HepG2 (cell line): ENCODE data around the gene ZKSCAN4. TPM values are rescaled to one million over a fixed set of nuclear protein-coding genes. Genes with fewer than 3 reads are reported as not detected.

Experiments
- CENPT ChIP-seq: sonication (generic); formaldehyde crosslinking; IDR thresholded peaks from 2 replicates; pipeline ENCODE4 v1.8.0; 2022; ENCODE audit warnings: low read depth, mild to moderate bottlenecking, moderate library complexity, missing genetic modification reagents
- HNF4G ChIP-seq, 2 experiments: sonication (generic) in 1 of 2; formaldehyde crosslinking in 1 of 2; IDR thresholded peaks; 2 replicates each; pipeline versions ENCODE4 v1.4.0 to v1.6.1; 2011 to 2020; ENCODE audit warnings: borderline replicate concordance in 2 of 2, low read depth in 2 of 2, mild to moderate bottlenecking in 2 of 2, low read length in 1 of 2, missing genetic modification reagents in 1 of 2, moderate library complexity in 1 of 2
- MIXL1 ChIP-seq: IDR thresholded peaks from 2 replicates; pipeline ENCODE4 v1.6.1; 2016
- NBN ChIP-seq: fragments of 450-650 bp; conservative IDR thresholded peaks from 2 replicates; pipeline ENCODE4 v1.6.1; 2017
- RARA ChIP-seq: IDR thresholded peaks from 2 replicates; pipeline ENCODE4 v1.6.1; 2016; ENCODE audit warnings: missing genetic modification reagents, missing compliant biosample characterization
- SP1 ChIP-seq, 2 experiments: fragments of 450-650 bp in 1 of 2; sonication (generic) in 1 of 2; formaldehyde crosslinking in 1 of 2; IDR thresholded peaks; 2 replicates each; pipeline versions ENCODE4 v1.4.0 to v1.6.1; 2016 to 2020; ENCODE audit warnings: missing genetic modification reagents in 1 of 2
- TEAD3 ChIP-seq: optimal IDR thresholded peaks from 2 replicates; pipeline ENCODE3; 2016; ENCODE audit warnings: borderline replicate concordance
- ZFP1 ChIP-seq: IDR thresholded peaks from 2 replicates; pipeline ENCODE4 v1.6.1; 2016
- ZNF558 ChIP-seq: sonication (generic); formaldehyde crosslinking; IDR thresholded peaks from 2 replicates; pipeline ENCODE4 v1.9.0; 2022; ENCODE audit warnings: mild to moderate bottlenecking, missing genetic modification reagents, borderline replicate concordance
- ZNF737 ChIP-seq: sonication (generic); formaldehyde crosslinking; IDR thresholded peaks from 2 replicates; pipeline ENCODE4 v1.5.0; 2020; ENCODE audit warnings: missing genetic modification reagents, mild to moderate bottlenecking, borderline replicate concordance
- polyA plus RNA-seq, 8 experiments: library from polyadenylated mRNA; depleted of rRNA in 3 of 8; stranded (reverse) in 7 of 8; unstranded in 1 of 8; fragments of >200 nt; fragmentation: Illumina TruSeq in 4 of 8; extraction: Trizol in 4 of 8; gene quantifications; 2 replicates each; pipeline versions ENCODE4 v1.2.1 to v1.2.3, GENCODE V29; 2011 to 2016; ENCODE audit warnings: low read depth in 4 of 8, missing spikeins in 1 of 8, mixed read lengths in 1 of 8; ENCODE audit not compliant: insufficient read depth in 1 of 8
- total RNA-seq, 5 experiments: library from RNA; depleted of rRNA; stranded (reverse); fragments of >200 nt; fragmentation: Illumina TruSeq; extraction: Trizol; gene quantifications; 2 replicates each; pipeline ENCODE4 v1.2.3, GENCODE V29; 2016; ENCODE audit warnings: low read depth in 1 of 5
- TF ChIP-seq, protein P1 (sequence below): sonication (generic); formaldehyde crosslinking; IDR thresholded peaks from 2 replicates; pipeline ENCODE4 v1.5.0; 2020; ENCODE audit warnings: missing genetic modification reagents
- TF ChIP-seq, protein P2 (sequence below): IDR thresholded peaks from 2 replicates; pipeline ENCODE4 v1.6.1; 2016; ENCODE audit warnings: missing compliant biosample characterization, missing genetic modification reagents, borderline replicate concordance
- TF ChIP-seq, protein P3 (sequence below): sonication (generic); formaldehyde crosslinking; IDR thresholded peaks from 2 replicates; pipeline ENCODE4 v1.4.0; 2020; ENCODE audit warnings: missing genetic modification reagents, borderline replicate concordance
- TF ChIP-seq, protein P4 (sequence below): IDR thresholded peaks from 2 replicates; pipeline ENCODE4 v1.6.1; 2016
- TF ChIP-seq, protein P5 (sequence below), 2 experiments: fragments of 450-650 bp in 1 of 2; sonication (generic) in 1 of 2; formaldehyde crosslinking in 1 of 2; IDR thresholded peaks; 2 replicates each; pipeline versions ENCODE4 v1.6.1 to v1.8.0; 2016 to 2022; ENCODE audit warnings: antibody characterized with exemption in 1 of 2, mild to moderate bottlenecking in 1 of 2, missing genetic modification reagents in 1 of 2

The ZKSCAN4 gene
- total and polyA plus RNA-seq, 2 of the 13 experiments (the other 11 are each of a cell fraction or from before 2014, with no cell fraction given): 2.9 to 7.8 TPM

DNA sequence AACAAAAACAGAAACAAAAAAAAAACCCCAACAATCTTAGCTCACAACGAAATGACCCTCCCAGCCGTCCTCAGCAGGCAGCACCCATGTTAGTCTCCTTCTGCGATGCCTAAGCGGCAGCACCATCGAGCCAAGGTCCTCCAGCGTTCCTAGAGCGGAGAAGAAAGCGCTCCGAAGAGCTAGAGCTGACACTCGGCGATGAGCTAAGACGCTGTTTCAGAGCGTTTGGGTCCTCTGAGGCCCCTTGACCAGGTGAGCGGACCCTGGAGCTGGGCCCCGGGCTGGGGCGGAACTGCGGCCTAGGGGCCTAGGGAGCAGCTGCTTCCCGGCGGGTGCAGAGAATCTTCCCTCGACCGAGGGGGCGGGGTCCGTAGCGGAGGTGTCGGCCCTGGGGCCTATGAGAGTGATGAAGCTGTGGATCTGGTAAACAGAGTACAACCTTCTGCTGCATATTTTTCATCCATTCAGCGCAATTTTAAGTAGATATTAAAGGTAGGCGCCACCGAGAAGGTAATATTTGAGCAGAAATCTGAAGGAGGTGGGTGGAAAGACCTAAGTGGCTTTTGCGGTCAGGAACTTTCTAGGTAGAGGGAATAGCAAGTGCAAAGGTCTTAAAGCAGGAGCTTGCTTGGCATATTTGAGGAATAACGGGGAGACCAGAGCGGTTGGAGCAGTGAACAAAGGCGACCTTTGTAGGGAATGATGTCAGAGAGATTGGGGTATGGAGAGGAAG, 15.1 kb upstream of the ZKSCAN4 start, which contains the start of gene ZSCAN26 (continued):
- TF ChIP-seq ZNF737 (CRISPR knock-in tag): peak; percentile 67
- TF ChIP-seq, protein P1, sequence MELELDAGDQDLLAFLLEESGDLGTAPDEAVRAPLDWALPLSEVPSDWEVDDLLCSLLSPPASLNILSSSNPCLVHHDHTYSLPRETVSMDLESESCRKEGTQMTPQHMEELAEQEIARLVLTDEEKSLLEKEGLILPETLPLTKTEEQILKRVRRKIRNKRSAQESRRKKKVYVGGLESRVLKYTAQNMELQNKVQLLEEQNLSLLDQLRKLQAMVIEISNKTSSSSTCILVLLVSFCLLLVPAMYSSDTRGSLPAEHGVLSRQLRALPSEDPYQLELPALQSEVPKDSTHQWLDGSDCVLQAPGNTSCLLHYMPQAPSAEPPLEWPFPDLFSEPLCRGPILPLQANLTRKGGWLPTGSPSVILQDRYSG (CRISPR knock-in tag): peak; percentile 86; the same call in 1 of the 2 replicates
- TF ChIP-seq NBN: 0 out of 2 replicates have a peak, but pooled peaks have one; percentile 16
- no peak for TF ChIP-seq ZFP1 (CRISPR knock-in tag)
- 0 out of 2 replicates have a peak, but pooled peaks have one; percentile 20 for TF ChIP-seq MIXL1
- TF ChIP-seq, protein P2, sequence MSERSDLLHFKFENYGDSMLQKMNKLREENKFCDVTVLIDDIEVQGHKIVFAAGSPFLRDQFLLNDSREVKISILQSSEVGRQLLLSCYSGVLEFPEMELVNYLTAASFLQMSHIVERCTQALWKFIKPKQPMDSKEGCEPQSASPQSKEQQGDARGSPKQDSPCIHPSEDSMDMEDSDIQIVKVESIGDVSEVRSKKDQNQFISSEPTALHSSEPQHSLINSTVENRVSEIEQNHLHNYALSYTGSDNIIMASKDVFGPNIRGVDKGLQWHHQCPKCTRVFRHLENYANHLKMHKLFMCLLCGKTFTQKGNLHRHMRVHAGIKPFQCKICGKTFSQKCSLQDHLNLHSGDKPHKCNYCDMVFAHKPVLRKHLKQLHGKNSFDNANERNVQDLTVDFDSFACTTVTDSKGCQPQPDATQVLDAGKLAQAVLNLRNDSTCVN (CRISPR knock-in tag): peak; percentile 89
- TF ChIP-seq, protein P3, sequence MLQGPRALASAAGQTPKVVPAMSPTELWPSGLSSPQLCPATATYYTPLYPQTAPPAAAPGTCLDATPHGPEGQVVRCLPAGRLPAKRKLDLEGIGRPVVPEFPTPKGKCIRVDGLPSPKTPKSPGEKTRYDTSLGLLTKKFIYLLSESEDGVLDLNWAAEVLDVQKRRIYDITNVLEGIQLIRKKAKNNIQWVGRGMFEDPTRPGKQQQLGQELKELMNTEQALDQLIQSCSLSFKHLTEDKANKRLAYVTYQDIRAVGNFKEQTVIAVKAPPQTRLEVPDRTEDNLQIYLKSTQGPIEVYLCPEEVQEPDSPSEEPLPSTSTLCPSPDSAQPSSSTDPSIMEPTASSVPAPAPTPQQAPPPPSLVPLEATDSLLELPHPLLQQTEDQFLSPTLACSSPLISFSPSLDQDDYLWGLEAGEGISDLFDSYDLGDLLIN (CRISPR knock-in tag): peak; percentile 96; the same call in 1 of the 2 replicates
- no peak for TF ChIP-seq CENPT
- no peak for TF ChIP-seq ZNF558 (CRISPR knock-in tag)
- peak; percentile 74 for TF ChIP-seq TEAD3 (CRISPR knock-in tag)
- TF ChIP-seq HNF4G (IDR thresholded peaks at IDR 0.05; ENCODE audit: borderline replicate concordance, low read depth, low read length): no peak
- peak; percentile 56 for TF ChIP-seq HNF4G (CRISPR knock-in tag; IDR thresholded peaks at IDR 0.05; ENCODE audit: borderline replicate concordance, low read depth)
- TF ChIP-seq, protein P4, sequence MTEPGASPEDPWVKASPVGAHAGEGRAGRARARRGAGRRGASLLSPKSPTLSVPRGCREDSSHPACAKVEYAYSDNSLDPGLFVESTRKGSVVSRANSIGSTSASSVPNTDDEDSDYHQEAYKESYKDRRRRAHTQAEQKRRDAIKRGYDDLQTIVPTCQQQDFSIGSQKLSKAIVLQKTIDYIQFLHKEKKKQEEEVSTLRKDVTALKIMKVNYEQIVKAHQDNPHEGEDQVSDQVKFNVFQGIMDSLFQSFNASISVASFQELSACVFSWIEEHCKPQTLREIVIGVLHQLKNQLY (CRISPR knock-in tag): peak; percentile 46; the same call in 1 of the 2 replicates
- TF ChIP-seq, protein P5, sequence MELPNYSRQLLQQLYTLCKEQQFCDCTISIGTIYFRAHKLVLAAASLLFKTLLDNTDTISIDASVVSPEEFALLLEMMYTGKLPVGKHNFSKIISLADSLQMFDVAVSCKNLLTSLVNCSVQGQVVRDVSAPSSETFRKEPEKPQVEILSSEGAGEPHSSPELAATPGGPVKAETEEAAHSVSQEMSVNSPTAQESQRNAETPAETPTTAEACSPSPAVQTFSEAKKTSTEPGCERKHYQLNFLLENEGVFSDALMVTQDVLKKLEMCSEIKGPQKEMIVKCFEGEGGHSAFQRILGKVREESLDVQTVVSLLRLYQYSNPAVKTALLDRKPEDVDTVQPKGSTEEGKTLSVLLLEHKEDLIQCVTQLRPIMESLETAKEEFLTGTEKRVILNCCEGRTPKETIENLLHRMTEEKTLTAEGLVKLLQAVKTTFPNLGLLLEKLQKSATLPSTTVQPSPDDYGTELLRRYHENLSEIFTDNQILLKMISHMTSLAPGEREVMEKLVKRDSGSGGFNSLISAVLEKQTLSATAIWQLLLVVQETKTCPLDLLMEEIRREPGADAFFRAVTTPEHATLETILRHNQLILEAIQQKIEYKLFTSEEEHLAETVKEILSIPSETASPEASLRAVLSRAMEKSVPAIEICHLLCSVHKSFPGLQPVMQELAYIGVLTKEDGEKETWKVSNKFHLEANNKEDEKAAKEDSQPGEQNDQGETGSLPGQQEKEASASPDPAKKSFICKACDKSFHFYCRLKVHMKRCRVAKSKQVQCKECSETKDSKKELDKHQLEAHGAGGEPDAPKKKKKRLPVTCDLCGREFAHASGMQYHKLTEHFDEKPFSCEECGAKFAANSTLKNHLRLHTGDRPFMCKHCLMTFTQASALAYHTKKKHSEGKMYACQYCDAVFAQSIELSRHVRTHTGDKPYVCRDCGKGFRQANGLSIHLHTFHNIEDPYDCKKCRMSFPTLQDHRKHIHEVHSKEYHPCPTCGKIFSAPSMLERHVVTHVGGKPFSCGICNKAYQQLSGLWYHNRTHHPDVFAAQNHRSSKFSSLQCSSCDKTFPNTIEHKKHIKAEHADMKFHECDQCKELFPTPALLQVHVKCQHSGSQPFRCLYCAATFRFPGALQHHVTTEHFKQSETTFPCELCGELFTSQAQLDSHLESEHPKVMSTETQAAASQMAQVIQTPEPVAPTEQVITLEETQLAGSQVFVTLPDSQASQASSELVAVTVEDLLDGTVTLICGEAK (IDR thresholded peaks at IDR 0.05): 0 out of 2 replicates have a peak, but pooled peaks have one; percentile 6
- TF ChIP-seq, protein P5 (CRISPR knock-in tag; IDR thresholded peaks at IDR 0.05): peak; percentile 77
- peak; percentile 25 for TF ChIP-seq RARA (CRISPR knock-in tag)
- TF ChIP-seq SP1 (IDR thresholded peaks at IDR 0.05): no peak
- peak; percentile 59 for TF ChIP-seq SP1 (CRISPR knock-in tag; IDR thresholded peaks at IDR 0.05)
